SK-N-SH treated with all-trans-retinoic acid at 6 μM for 48 hours (cell line): ENCODE measurements around the gene OR9Q1.

ENCODE experiments used
- ATAC-seq: fragments of 200-7000 bp; cut with Tn5 transposase; 3 replicates; pipeline ENCODE4 v1.9.1; 2020; ENCODE audit warnings: mild to moderate bottlenecking, moderate library complexity
- ARNTL ChIP-seq: fragments of 450-650 bp; formaldehyde crosslinking; IDR thresholded peaks from 2 replicates; pipeline ENCODE4 v1.5.0; 2020; ENCODE audit warnings: low read depth, mild to moderate bottlenecking, moderate library complexity, borderline replicate concordance
- BACH2 ChIP-seq: fragments of 250-450 bp; sonication (Bioruptor Pico); IDR thresholded peaks from 2 replicates; pipeline ENCODE4 v1.9.0; 2021; ENCODE audit warnings: mild to moderate bottlenecking, borderline replicate concordance
- CREB5 ChIP-seq: fragments of 250-450 bp; sonication (Bioruptor Pico); IDR thresholded peaks from 2 replicates; pipeline ENCODE4 v1.5.1; 2020; ENCODE audit warnings: low read depth, mild to moderate bottlenecking, moderate library complexity
- CSDC2 ChIP-seq: fragments of 250-450 bp; sonication (Bioruptor Pico); IDR thresholded peaks from 2 replicates; pipeline ENCODE4 v1.5.0; 2020; ENCODE audit warnings: mild to moderate bottlenecking, moderate library complexity
- ESRRG ChIP-seq: fragments of 250-450 bp; sonication (Bioruptor Pico); IDR thresholded peaks from 2 replicates; pipeline ENCODE4 v1.6.1; 2021; ENCODE audit warnings: mild to moderate bottlenecking
- GLIS3 ChIP-seq: fragments of 250-450 bp; sonication (Bioruptor Pico); IDR thresholded peaks from 2 replicates; pipeline ENCODE4 v1.5.0; 2020; ENCODE audit warnings: mild to moderate bottlenecking, moderate library complexity
- ISL1 ChIP-seq: fragments of 250-450 bp; sonication (Bioruptor Pico); IDR thresholded peaks from 2 replicates; pipeline ENCODE4 v2.1.2; 2022; ENCODE audit warnings: mild to moderate bottlenecking, moderate library complexity
- OSR1 ChIP-seq: fragments of 250-450 bp; sonication (Bioruptor Pico); IDR thresholded peaks from 2 replicates; pipeline ENCODE4 v1.8.0; 2022; ENCODE audit warnings: moderate library complexity, mild to moderate bottlenecking, inconsistent platforms
- RARB ChIP-seq: fragments of 250-450 bp; sonication (Bioruptor Pico); IDR thresholded peaks from 2 replicates; pipeline ENCODE4 v1.8.0; 2021; ENCODE audit warnings: mild to moderate bottlenecking, moderate library complexity
- SNAI2 ChIP-seq: fragments of 250-450 bp; sonication (Bioruptor Pico); IDR thresholded peaks from 2 replicates; pipeline ENCODE4 v1.5.0; 2020; ENCODE audit warnings: mild to moderate bottlenecking, moderate library complexity
- TCF4 ChIP-seq: fragments of 250-450 bp; sonication (Bioruptor Pico); IDR thresholded peaks from 2 replicates; pipeline ENCODE4 v1.8.0; 2021; ENCODE audit warnings: mild to moderate bottlenecking, moderate library complexity, borderline replicate concordance
- TOX ChIP-seq: fragments of 250-450 bp; sonication (Bioruptor Pico); IDR thresholded peaks from 2 replicates; pipeline ENCODE4 v1.8.0; 2021; ENCODE audit warnings: mild to moderate bottlenecking, moderate library complexity, borderline replicate concordance
- TSHZ2 ChIP-seq: fragments of 250-450 bp; sonication (Bioruptor Pico); IDR thresholded peaks from 2 replicates; pipeline ENCODE4 v1.5.0; 2020; ENCODE audit warnings: mild to moderate bottlenecking, moderate library complexity
- ZC3H10 ChIP-seq: fragments of 250-450 bp; sonication (Bioruptor Pico); IDR thresholded peaks from 2 replicates; pipeline ENCODE4 v1.5.1; 2021; ENCODE audit warnings: mild to moderate bottlenecking, moderate library complexity
- ZFP3 ChIP-seq: fragments of 250-450 bp; sonication (Bioruptor Pico); IDR thresholded peaks from 2 replicates; pipeline ENCODE4 v1.5.0; 2020; ENCODE audit warnings: mild to moderate bottlenecking, moderate library complexity
- ZFP30 ChIP-seq: fragments of 450-650 bp; formaldehyde crosslinking; IDR thresholded peaks from 2 replicates; pipeline ENCODE4 v1.5.0; 2022; ENCODE audit warnings: mild to moderate bottlenecking, moderate library complexity
- ZNF565 ChIP-seq: fragments of 450-650 bp; formaldehyde crosslinking; conservative IDR thresholded peaks from 2 replicates; pipeline ENCODE4 v1.5.0; 2020; ENCODE audit warnings: low read depth, mild to moderate bottlenecking, moderate library complexity
- ZNF8 ChIP-seq: fragments of 450-650 bp; formaldehyde crosslinking; IDR thresholded peaks from 2 replicates; pipeline ENCODE4 v1.5.0; 2020; ENCODE audit warnings: mild to moderate bottlenecking, moderate library complexity
- TF ChIP-seq, protein P1 (sequence below): fragments of 250-450 bp; sonication (Bioruptor Pico); IDR thresholded peaks from 2 replicates; pipeline ENCODE4 v1.8.0; 2020; ENCODE audit warnings: mild to moderate bottlenecking, moderate library complexity, borderline replicate concordance
- TF ChIP-seq, protein P2 (sequence below): fragments of 250-450 bp; sonication (Bioruptor Pico); IDR thresholded peaks from 2 replicates; pipeline ENCODE4 v1.5.1; 2021; ENCODE audit warnings: mild to moderate bottlenecking, moderate library complexity
- TF ChIP-seq, protein P3 (sequence below): fragments of 250-450 bp; sonication (Bioruptor Pico); IDR thresholded peaks from 2 replicates; pipeline ENCODE4 v1.8.0; 2021; ENCODE audit warnings: low read depth, mild to moderate bottlenecking, moderate library complexity, borderline replicate concordance

OR9Q1 gene

DNA sequence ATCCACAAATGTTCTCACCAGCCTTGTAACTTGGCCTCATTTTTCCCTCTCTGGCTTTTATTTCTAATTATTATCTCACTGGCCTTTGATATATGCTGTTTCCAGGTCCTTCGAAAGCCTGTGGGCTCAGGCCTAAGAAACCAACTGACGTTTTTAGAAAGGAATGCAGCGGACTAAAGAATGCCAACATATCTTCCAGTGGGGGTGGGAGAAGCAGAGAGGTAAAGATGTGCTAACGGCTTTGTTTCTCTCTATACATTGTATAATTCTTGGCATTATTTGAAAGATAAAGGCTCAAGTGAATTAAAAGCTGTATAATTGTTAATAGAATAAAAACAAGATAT, 35.3 kb downstream of the OR9Q1 start:
- ATAC-seq: peak; percentile 91
- TF ChIP-seq ISL1 (CRISPR knock-in tag): peak; percentile 31; the same call in 1 of the 2 replicates
- no peak for TF ChIP-seq CSDC2
- TF ChIP-seq CREB5 (CRISPR knock-in tag): peak; percentile 75
- TF ChIP-seq ZNF8 (CRISPR knock-in tag): no peak
- no peak for TF ChIP-seq SNAI2 (CRISPR knock-in tag)
- no peak for TF ChIP-seq GLIS3 (CRISPR knock-in tag)
- TF ChIP-seq ZC3H10 (CRISPR knock-in tag): no peak
- TF ChIP-seq ZNF565 (CRISPR knock-in tag): no peak
- TF ChIP-seq OSR1 (CRISPR knock-in tag): no peak

- ATAC-seq: no peak
- no peak for TF ChIP-seq BACH2
- no peak for TF ChIP-seq ZNF565 (CRISPR knock-in tag)
- TF ChIP-seq GLIS3 (CRISPR knock-in tag): no peak
- TF ChIP-seq, protein P1, sequence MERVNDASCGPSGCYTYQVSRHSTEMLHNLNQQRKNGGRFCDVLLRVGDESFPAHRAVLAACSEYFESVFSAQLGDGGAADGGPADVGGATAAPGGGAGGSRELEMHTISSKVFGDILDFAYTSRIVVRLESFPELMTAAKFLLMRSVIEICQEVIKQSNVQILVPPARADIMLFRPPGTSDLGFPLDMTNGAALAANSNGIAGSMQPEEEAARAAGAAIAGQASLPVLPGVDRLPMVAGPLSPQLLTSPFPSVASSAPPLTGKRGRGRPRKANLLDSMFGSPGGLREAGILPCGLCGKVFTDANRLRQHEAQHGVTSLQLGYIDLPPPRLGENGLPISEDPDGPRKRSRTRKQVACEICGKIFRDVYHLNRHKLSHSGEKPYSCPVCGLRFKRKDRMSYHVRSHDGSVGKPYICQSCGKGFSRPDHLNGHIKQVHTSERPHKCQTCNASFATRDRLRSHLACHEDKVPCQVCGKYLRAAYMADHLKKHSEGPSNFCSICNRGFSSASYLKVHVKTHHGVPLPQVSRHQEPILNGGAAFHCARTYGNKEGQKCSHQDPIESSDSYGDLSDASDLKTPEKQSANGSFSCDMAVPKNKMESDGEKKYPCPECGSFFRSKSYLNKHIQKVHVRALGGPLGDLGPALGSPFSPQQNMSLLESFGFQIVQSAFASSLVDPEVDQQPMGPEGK: no peak
- no peak for TF ChIP-seq CREB5 (CRISPR knock-in tag)
- no peak for TF ChIP-seq SNAI2 (CRISPR knock-in tag)
- no peak for TF ChIP-seq ARNTL
- no peak for TF ChIP-seq ISL1 (CRISPR knock-in tag)
- no peak for TF ChIP-seq TSHZ2
- no peak for TF ChIP-seq RARB (CRISPR knock-in tag)
Observed at GRCh38 chr11:58060535-58060934, 36.9 kb downstream of the OR9Q1 start.

DNA sequence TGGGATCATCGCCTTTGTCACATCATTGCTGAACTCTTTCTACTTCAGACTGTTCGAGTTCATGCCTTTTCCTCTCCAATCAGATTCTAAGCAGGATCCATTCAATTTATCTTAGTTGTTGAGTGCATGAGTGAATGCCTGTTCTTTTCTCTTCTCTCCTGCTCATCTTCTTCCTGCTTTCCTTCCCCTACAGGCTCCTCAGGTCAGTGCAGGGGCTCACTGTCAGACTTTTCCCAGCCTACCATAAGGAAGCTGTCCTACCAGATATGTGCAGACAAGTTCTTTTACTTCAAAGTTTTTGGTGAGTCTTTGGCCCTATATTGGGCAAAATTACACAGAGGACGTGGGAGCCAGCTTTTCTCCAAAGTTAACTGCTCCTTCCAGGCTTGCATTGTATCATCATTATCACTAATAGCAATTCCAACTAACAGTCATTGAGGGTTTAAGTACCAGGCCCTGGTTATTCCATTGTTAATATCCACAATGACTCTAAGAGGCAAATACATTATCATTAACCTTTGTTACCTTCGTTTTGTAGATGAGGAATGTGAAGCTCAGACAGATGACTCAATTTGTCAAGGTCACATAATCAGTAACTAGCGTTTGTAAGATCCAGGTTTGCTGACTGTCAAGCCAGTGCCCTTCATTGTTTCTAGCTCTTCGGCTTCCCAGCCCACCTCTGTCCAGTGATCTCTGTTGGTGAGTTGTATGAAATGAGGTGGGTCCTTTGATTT, 37.4 kb downstream of the OR9Q1 start:
- peak; percentile 61 for ATAC-seq
- TF ChIP-seq RARB (CRISPR knock-in tag) (no peak), TSHZ2 (no peak), BACH2 (no peak), ISL1 (CRISPR knock-in tag) (no peak), OSR1 (CRISPR knock-in tag) (no peak), ZFP30 (CRISPR knock-in tag) (no peak), TCF4 (no peak), ZFP3 (CRISPR knock-in tag) (no peak), TOX (CRISPR knock-in tag) (no peak), CSDC2 (no peak), ZNF565 (CRISPR knock-in tag) (no peak), ARNTL (no peak), ESRRG (CRISPR knock-in tag) (no peak), SNAI2 (CRISPR knock-in tag) (no peak)
- TF ChIP-seq, protein P2, sequence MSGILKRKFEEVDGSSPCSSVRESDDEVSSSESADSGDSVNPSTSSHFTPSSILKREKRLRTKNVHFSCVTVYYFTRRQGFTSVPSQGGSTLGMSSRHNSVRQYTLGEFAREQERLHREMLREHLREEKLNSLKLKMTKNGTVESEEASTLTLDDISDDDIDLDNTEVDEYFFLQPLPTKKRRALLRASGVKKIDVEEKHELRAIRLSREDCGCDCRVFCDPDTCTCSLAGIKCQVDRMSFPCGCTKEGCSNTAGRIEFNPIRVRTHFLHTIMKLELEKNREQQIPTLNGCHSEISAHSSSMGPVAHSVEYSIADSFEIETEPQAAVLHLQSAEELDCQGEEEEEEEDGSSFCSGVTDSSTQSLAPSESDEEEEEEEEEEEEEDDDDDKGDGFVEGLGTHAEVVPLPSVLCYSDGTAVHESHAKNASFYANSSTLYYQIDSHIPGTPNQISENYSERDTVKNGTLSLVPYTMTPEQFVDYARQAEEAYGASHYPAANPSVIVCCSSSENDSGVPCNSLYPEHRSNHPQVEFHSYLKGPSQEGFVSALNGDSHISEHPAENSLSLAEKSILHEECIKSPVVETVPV (CRISPR knock-in tag): no peak
- TF ChIP-seq, protein P1: no peak
- TF ChIP-seq, protein P3, sequence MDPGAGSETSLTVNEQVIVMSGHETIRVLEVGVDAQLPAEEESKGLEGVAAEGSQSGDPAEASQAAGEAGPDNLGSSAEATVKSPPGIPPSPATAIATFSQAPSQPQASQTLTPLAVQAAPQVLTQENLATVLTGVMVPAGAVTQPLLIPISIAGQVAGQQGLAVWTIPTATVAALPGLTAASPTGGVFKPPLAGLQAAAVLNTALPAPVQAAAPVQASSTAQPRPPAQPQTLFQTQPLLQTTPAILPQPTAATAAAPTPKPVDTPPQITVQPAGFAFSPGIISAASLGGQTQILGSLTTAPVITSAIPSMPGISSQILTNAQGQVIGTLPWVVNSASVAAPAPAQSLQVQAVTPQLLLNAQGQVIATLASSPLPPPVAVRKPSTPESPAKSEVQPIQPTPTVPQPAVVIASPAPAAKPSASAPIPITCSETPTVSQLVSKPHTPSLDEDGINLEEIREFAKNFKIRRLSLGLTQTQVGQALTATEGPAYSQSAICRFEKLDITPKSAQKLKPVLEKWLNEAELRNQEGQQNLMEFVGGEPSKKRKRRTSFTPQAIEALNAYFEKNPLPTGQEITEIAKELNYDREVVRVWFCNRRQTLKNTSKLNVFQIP (CRISPR knock-in tag): no peak
